Caki2 (cell line): ENCODE measurements around the gene RNF10. TPM values are rescaled to one million over a fixed set of nuclear protein-coding genes. Genes with fewer than 3 reads are reported as not detected.

Experiments
- DNase-seq: peaks from one replicate; pipeline ENCODE4 v3.0.0-alpha.2; 2015; ENCODE audit warnings: low read depth
- in situ Hi-C: cut with HindIII; loops from 2 replicates; pipeline ENCODE4 v1.10.0; 2016; ENCODE audit warnings: low sequenced_read_pairs, low pct_unique_long_range_greater_than_20kb, mixed read lengths
- total RNA-seq: library from RNA; depleted of rRNA; stranded (reverse); fragments of >200 nt; shearing (Covaris generic); gene quantifications from 2 replicates; pipeline ENCODE4 v1.2.3, GENCODE V29; 2014; ENCODE audit warnings: low replicate concordance

RNF10 gene
- total RNA-seq, 1 experiment from 2014 or later, result 59.8 TPM

- DNase-seq, result no peak
- in situ Hi-C loops, result no loop called here
These were observed 23.4 kb downstream of the RNF10 start for GRCh38 chr12:120557589-120557988.

GRCh38 chr12:120562906-120563305 lies 28.8 kb downstream of the RNF10 start:
- no peak for DNase-seq
- in situ Hi-C loops, result no loop called here

DNA sequence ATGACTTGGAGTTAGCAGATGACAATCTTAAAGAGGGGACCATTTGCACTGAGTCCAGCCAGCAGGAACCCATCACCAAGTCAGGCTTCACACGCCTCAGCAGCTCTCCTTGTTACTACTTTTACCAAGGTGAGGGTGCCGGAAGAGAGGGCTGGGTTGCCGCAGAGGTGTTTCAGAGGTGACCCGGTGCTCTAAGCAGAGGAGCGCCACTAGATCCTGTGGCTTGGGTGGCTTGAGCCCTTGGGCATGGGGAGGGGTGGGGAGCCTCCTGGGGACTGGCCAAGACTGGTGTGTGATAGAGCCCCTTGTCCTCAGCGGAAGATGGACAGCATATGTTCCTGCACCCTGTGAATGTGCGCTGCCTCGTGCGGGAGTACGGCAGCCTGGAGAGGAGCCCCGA lies 29.3 kb downstream of the RNF10 start:
- DNase-seq, result no peak
- in situ Hi-C loops, result no loop called here

GRCh38 chr12:120571299-120571698 lies 37.1 kb downstream of the RNF10 start:
- DNase-seq, result no peak
- in situ Hi-C loops, result no loop called here

GRCh38 chr12:120573560-120573959 lies 39.4 kb downstream of the RNF10 start:
- no peak for DNase-seq
- in situ Hi-C loops, result no loop called here

DNA sequence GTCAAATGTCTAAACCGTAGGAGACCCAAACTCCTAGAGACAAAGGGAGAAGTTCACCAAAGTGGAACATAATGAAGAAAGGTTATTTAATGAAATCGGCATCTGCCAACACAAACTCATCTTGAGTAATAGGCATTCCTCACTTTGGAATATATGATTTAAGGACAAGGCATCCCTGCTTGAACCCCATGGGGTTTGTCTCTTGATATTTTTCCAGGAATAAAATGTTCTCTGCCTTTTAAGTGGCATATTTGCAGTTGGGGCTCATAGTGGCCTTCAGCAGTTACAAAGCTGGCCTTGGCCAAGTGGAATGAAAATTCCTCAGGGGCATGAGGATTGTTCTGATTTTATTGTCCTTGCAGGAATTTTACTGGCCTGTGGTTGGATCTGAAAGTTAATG lies 40.0 kb downstream of the RNF10 start:
- no peak for DNase-seq
- in situ Hi-C loops, result no loop called here

DNA sequence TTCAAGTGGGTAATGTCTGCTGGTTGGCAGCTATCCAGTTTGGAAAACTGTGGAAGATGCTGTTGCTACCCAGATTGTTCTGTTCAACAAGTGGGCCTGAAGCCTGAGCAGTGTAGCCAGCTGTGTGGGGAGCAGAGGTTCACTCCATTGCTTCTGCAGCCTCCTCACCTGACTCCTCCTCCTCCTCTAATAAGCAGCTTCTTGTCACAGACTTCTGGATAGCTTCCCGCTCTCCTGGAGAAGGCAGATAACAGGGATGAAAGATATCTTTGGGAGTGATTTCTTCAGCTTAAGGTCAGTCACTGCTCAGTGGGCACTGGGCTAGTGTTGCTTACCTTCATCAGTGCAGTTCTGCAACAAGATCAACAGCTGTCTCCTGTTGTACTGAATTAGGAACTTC lies 45.0 kb downstream of the RNF10 start:
- in situ Hi-C loops, result no loop called here
- no peak for DNase-seq

GRCh38 chr12:120580787-120581723 lies 46.9 kb downstream of the RNF10 start, which contains the start of gene POP5:
POP5 (minus strand) TSS chr12:120581402; CDS start chr12:120581362, 40 bp downstream.
- peak; percentile 92 for DNase-seq
- in situ Hi-C loops, result no loop called here

- in situ Hi-C loops, result no loop called here
- DNase-seq, result no peak
These were observed 47.8 kb downstream of the RNF10 start for GRCh38 chr12:120581998-120582397.

GRCh38 chr12:120583478-120584030 lies 49.4 kb downstream of the RNF10 start:
- DNase-seq, result peak; percentile 60
- in situ Hi-C loops, result no loop called here

DNA sequence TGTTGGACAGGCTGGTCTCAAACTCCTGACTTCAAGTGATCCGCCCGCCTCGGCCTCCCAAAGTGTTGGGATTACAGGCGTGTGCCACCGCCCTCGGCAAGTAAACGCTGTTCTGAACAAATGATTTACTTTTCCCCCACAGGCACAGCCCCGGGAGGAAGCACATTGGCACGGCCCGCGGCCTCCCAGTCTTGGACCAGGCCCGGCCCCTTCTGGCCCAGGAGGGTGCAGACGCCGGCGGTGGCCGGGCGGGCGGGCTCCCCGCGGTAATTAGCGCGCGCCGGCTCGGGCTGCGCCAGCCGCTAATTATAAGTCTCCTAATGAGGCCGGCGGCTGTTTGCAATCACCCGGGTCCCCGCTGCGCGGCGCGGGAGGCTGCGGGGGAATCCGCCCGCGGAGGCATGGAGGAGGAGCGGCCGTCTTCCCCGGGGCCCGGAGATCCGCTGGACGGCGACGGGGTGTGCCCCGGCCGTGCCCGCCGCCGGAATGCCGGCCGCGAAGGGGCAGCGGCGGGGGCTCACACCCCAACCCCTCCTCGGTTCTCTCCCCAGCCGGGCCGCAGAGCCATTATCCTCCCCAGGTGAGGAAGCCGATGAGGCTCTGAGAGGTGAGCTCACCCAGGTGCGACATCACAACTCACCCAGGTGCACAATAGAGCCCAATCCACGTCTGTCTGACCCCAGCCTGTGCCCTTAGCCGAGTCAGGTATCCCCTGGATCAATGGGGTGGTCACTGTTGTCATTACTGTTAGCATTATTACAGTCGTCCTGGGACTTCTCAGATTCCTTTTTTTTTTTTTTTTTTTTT lies 50.4 kb downstream of the RNF10 start:
- peak; percentile 63 for DNase-seq
- in situ Hi-C loops, result no loop called here

DNA sequence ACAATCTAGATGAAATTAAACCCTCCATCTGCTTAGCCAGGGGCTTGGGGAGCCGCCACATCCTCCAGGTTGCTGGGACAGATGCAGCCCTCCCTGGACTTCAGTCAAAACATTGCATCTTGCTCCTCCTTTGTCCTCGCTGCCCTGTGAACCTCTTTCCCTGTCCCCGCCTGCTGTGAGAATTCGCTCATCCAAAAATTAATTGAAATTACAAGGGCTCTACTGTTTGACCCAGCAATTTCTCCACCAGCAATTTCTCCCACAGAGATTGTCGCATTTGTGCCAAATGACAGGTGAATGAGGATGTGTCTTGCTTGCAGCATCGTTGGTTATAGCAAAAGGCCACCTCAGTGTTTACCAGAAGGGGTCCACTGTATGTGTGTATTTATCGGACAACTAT lies 52.0 kb downstream of the RNF10 start:
- in situ Hi-C loops, result no loop called here
- no peak for DNase-seq

DNA sequence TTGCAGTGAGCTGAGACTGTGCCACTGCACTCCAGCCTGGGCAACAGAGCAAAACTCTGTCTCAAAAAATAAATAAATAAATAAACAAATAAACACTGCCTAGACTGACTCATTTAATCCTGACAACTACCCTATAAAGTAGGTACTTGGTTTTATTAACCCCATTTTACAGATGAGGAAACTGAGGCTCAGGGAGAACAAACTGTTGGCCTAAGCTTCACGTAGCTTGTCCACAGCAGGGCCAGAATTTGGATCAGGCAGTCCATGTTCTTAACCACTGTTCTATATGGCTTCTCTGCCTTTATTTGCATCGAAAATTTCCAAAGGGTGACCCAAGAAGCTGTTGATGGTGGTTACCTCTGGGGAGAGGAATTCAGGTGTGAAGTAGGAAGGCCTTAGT lies 52.7 kb downstream of the RNF10 start:
- no peak for DNase-seq
- in situ Hi-C loops, result no loop called here

DNA sequence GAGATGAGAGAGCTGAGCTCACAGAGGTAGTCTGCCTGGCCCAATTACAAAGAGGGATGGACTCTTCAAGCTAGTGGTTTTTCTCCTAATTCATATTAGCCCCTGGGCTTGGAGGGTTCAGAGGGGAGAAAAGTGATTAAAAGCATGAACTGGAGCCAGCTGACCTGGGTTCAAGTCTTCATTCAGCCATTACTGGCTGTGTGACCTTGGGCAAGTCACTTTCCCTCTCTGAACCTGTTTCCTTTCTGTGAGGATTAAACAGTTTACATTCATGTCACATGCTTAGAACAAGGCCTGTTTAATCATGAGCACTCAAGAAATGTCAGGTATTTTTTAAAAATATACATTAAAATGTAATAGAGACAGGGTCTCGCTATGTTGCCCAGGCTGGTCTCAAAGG lies 54.2 kb downstream of the RNF10 start:
- in situ Hi-C loops, result no loop called here
- no peak for DNase-seq

DNA sequence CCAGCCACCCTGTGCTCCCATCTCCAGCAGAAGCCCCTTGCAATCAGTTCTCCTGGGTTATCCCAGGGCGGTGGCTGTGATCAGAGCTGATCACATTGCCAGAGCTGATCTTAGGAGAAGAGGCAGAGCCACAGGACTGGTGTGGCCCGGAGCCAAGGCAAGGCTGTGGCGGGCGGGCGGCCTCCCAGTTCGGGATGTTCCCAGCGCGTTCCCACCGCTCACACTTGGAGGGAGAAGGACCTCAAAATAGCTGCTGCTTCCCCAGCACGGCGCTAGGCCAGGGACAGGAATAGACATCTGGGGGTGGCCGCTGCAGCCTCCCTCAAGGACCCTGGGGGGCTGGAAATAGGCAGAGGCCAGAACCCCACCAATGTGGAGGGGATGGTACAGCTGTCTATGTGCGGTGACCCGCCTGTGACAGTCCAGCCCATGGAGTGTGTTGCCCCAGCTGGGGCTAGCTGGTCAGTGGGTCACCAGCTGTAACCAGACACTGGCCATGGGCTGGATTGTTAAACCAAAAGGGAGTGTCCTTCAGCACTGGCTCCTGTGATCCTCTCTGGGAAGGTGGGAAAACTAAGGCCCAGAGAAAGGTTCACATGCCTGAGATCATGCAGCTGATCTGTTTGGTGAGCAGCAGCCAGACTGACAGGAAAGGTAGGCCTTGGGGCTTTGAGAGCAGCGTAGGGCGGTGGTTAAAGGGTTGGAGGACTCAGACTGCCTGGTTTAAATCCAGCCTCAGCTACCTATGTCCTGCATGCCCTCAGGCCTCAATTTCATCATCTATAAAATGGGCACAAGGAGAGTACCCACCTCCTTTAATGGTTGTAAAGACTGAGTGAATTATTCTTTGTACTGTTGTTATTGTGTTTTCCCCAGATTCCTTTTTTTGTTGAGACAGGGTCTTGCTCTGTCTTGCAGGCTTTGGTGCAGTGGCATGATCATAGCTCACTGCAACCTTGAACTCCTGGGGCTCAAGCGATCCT lies 55.1 kb downstream of the RNF10 start:
- in situ Hi-C loops, result no loop called here
- DNase-seq, result no peak

GRCh38 chr12:120590741-120591407 lies 56.7 kb downstream of the RNF10 start:
- in situ Hi-C loops, result no loop called here
- no peak for DNase-seq
